Measurements from ENCODE around the gene CELF2. TPM values are rescaled to one million over a fixed set of nuclear protein-coding genes. Genes with fewer than 3 reads are reported as not detected.

Gene CELF2
- total RNA-seq, 1 donor from 2014 or later = 54.3 TPM

- intact Hi-C loops (cut with DNase I) = no loop called here
- H3K36me3 ChIP-seq = peaks cover 0 to 7% of the 10 kb centered on the region in 2 donors
- peaks cover 18% of the 10 kb centered on the region for H3K4me1 ChIP-seq
These were observed 313.4 kb downstream of the CELF2 start for GRCh38 chr10:11331046-11331577.

GRCh38 chr10:11331726-11332125, 314.1 kb downstream of the CELF2 start:
- Histone ChIP-seq H3K27me3 (no peaks in the 10 kb centered on the region), H3K4me3 (no peak overlapping the region), H3K9me3 (no peaks in the 10 kb centered on the region), H3K36me3 (peaks cover 0 to 1% of the 10 kb centered on the region in 2 donors), H3K27ac (no peak overlapping the region), H3K4me1 (peaks cover 18% of the 10 kb centered on the region)
- intact Hi-C loops (cut with DNase I) = no loop called here
- no peak for DNase-seq (ENCODE audit: extremely low spot score in 2 of 2)
- TF ChIP-seq POLR2AphosphoS5 (IDR thresholded peaks at IDR 0.05; ENCODE audit: insufficient read depth in 1 of 2, low read depth in 1 of 2) (no peak), POLR2A (IDR thresholded peaks at IDR 0.05) (no peak), CTCF (IDR thresholded peaks at IDR 0.05) (no peak)

More at GRCh38 chr10:11331046-11331577, 313.4 kb downstream of the CELF2 start:
- H3K4me3 ChIP-seq = no peak overlapping the region
- H3K9me3 ChIP-seq = no peaks in the 10 kb centered on the region
- no peak overlapping the region for H3K27ac ChIP-seq
- no peak for TF ChIP-seq POLR2A (IDR thresholded peaks at IDR 0.05)
- TF ChIP-seq POLR2AphosphoS5 (IDR thresholded peaks at IDR 0.05; ENCODE audit: insufficient read depth in 1 of 2, low read depth in 1 of 2) = no peak
- no peak for TF ChIP-seq CTCF (IDR thresholded peaks at IDR 0.05)
- no peaks in the 10 kb centered on the region for H3K27me3 ChIP-seq
- DNase-seq (ENCODE audit: extremely low spot score in 2 of 2) = no peak

GRCh38 chr10:11332846-11333245, 315.2 kb downstream of the CELF2 start:
- H3K27me3 ChIP-seq = no peaks in the 10 kb centered on the region

GRCh38 chr10:11334436-11334835, 316.8 kb downstream of the CELF2 start:
- H3K9me3 ChIP-seq = no peaks in the 10 kb centered on the region
- TF ChIP-seq POLR2AphosphoS5 (IDR thresholded peaks at IDR 0.05; ENCODE audit: insufficient read depth in 1 of 2, low read depth in 1 of 2) (no peak), CTCF (IDR thresholded peaks at IDR 0.05) (no peak), POLR2A (IDR thresholded peaks at IDR 0.05) (no peak)
- no peaks in the 10 kb centered on the region for H3K27me3 ChIP-seq
- no peaks in the 10 kb centered on the region for H3K36me3 ChIP-seq
- no peak overlapping the region for H3K27ac ChIP-seq
- intact Hi-C loops (cut with DNase I) = no loop called here
- peaks cover 8% of the 10 kb centered on the region for H3K4me1 ChIP-seq
- DNase-seq (ENCODE audit: extremely low spot score in 2 of 2) = no peak
- H3K4me3 ChIP-seq = no peak overlapping the region

More at GRCh38 chr10:11332846-11333245, 315.2 kb downstream of the CELF2 start:
- no peak overlapping the region for H3K27ac ChIP-seq
- H3K36me3 ChIP-seq = no peaks in the 10 kb centered on the region
- no peak overlapping the region for H3K4me3 ChIP-seq
- TF ChIP-seq CTCF (IDR thresholded peaks at IDR 0.05) (no peak), POLR2A (IDR thresholded peaks at IDR 0.05) (no peak), POLR2AphosphoS5 (IDR thresholded peaks at IDR 0.05; ENCODE audit: insufficient read depth in 1 of 2, low read depth in 1 of 2) (no peak)
- H3K4me1 ChIP-seq = peaks cover 18% of the 10 kb centered on the region
- intact Hi-C loops (cut with DNase I) = no loop called here
- DNase-seq (ENCODE audit: extremely low spot score in 2 of 2) = no peak
- H3K9me3 ChIP-seq = no peaks in the 10 kb centered on the region

- Histone ChIP-seq H3K27me3 (no peaks in the 10 kb centered on the region), H3K27ac (no peak overlapping the region), H3K4me3 (no peak overlapping the region), H3K36me3 (no peaks in the 10 kb centered on the region), H3K4me1 (peaks cover 7% of the 10 kb centered on the region), H3K9me3 (no peaks in the 10 kb centered on the region)
- no peak for DNase-seq (ENCODE audit: extremely low spot score in 2 of 2)
- TF ChIP-seq CTCF (IDR thresholded peaks at IDR 0.05) = no peak
- no peak for TF ChIP-seq POLR2A (IDR thresholded peaks at IDR 0.05)
- no peak for TF ChIP-seq POLR2AphosphoS5 (IDR thresholded peaks at IDR 0.05; ENCODE audit: insufficient read depth in 1 of 2, low read depth in 1 of 2)
- intact Hi-C loops (cut with DNase I) = no loop called here
These were observed 317.5 kb downstream of the CELF2 start for GRCh38 chr10:11335167-11335652.

Measured in vagina (tissue), 2 donors.